Heart left ventricle (tissue), 13 donors: ENCODE data around the gene LSG1.

Source experiments
- CTCF ChIP-seq, 12 donors: fragments of 200-600 bp; sonication (generic) in 4 of 12; IDR thresholded peaks; one replicate each; pipeline versions ENCODE4 v1.5.0 to v1.8.0; 2018 to 2022; ENCODE audit warnings: antibody characterized with exemption in 12 of 12, mild to moderate bottlenecking in 5 of 12
- POLR2A ChIP-seq, 2 donors: fragments of 450-650 bp; IDR thresholded peaks; one replicate each; pipeline ENCODE4 v1.6.1; 2017; ENCODE audit warnings: antibody characterized with exemption in 2 of 2, mild to moderate bottlenecking in 2 of 2, moderate library complexity in 2 of 2
- donor health status: ischemic (EF 13 %, LVEDD 7.1; RV severe dilation, severe dysfunction).
- donor health status: DM: no; HTN: yes; CAD: no.
- donor health status: DM: no; HTN: no; CAD: no.
- donor health status: ischemic (EF 25% LVEDD 6.9; RV normal size, moderate dysfunction).
- donor health status: ischemic (EF 25% LVEDD 5.7; RV mildly dilated, moderate dysfunction).
- donor health status: ischemic (EF 35%, LVEDD 5.7; RV mildly dilated, moderate dysfunction).
- donor health status: nonischemic (EF 11% LVEDD 7.7; RV severe dilation, severe dysfunction).
- donor health status: DM: yes; HTN: yes; CAD: no.
- donor health status: PGD.
- donor health status: ischemic (EF 29% LVEDD 5.4; RV normal size, mild dysfunction).
- donor health status: nonischemic (EF 23%, LVEDD 6.1; RV moderate dilation, normal function).

GRCh38 chr3:194680888-194681615 lies 9.1 kb upstream of the LSG1 start:
- TF ChIP-seq POLR2A (IDR thresholded peaks at IDR 0.05), result no peak
- no peak for TF ChIP-seq CTCF (IDR thresholded peaks at IDR 0.05)
